GM19351 (cell line): ENCODE data around the gene GABRB2.
"Not testable (repeated sequence)": the region's sequence is repeated elsewhere in the genome, so short reads cannot be mapped to it uniquely, and the experiment has no call there.

Source experiments
- ATAC-seq: cut with Tn5 transposase; IDR thresholded peaks from one replicate; pipeline ENCODE4 v1.9.1; 2021; ENCODE audit warnings: mild to moderate bottlenecking, moderate library complexity; ENCODE audit not compliant: unreplicated experiment

The GABRB2 gene

GRCh38 chr5:161546470-161547301 is at the start of gene GABRB2:
TSS of gene GABRB2 (minus strand) at chr5:161546725. CDS start at chr5:161546643, 82 bp downstream.
- ATAC-seq, result peak; percentile 58

DNA sequence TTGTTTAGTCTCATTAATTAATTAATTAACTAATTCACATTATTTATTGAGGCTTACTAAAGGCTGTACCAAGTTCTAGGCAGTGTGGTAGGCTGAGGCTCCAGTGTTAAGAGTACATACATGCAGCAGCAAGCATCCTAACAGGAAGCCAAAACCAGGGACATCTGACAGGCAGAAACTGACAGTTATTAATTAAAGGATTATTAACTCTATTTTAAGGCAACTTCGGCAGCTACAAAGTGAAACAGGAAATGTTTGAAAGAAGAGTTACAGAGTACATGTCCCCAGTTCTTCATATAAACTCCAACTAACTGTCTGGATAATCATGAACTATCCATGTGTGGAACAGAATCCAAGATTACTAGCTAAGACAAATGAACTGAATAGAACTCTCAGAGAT is 39.3 kb upstream of the GABRB2 start:
- ATAC-seq, result no peak

DNA sequence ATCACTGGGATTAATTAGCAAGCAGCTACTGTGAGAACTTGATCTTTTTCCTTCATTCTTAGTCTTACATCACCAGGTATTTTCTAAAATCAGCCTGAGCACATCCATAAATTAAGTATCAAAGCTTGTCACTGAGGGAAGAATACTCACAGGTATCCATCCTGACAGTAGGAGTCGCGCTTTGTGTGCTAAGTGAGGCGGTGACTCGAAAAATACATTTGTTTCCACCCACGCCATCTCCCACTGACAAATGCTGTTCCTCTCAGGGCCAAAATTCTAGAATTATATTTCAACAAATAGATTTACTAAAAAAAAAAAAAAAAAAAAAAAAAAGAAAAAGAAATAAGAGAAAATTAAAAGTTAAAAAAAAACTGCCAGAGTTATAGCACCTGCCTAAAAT is 34.1 kb upstream of the GABRB2 start:
- ATAC-seq, result no peak

GRCh38 chr5:161572914-161573313 is 26.4 kb upstream of the GABRB2 start:
- no peak for ATAC-seq

- no peak for ATAC-seq
These were observed 19.6 kb upstream of the GABRB2 start for GRCh38 chr5:161566081-161566480.

- ATAC-seq, result no peak
These were observed 15.9 kb upstream of the GABRB2 start for GRCh38 chr5:161562446-161562845.

GRCh38 chr5:161549106-161549505 is 2.6 kb upstream of the GABRB2 start:
- ATAC-seq, result no peak

GRCh38 chr5:161548487-161549094 is 2.1 kb upstream of the GABRB2 start:
- ATAC-seq, result no peak

DNA sequence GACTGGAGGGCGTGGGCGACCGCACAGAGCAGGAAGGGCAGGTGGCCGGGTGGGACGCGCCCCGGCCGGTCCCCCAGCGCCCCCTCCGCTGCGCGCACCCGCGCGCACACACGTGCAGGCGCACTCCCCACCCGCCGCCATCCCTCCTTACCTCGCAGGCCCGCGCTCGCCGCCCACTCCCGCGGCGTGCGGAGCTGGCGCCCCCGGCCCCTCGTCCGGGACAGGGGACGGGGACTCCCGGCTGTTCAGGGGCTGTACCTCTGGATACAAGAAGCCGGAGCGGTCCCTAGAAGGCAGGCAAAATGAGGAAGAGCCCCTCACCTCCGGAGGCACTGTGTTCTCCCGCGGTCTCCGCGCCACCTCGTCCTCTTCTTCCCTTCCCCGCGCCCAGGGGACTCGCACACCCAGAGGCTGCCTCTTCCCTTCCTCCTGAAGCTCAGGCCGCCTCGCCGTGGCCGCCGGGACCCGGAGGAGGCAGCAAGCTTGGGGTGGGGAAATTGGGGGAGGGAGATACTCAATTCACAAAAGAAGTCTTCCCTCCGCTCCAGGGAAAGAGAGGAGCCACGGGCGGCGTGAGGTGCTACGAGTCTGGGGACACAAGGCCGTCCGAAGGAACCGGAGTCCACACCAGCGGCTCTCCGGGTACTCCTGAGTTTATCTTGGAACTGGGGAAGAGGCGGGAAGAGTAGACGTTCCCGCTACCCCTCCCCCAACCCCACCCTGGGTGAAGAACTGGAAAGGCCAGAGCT is 1.4 kb upstream of the GABRB2 start:
- no peak for ATAC-seq

GRCh38 chr5:161547406-161547737 is 847 bp upstream of the GABRB2 start:
- no peak for ATAC-seq

- ATAC-seq, result peak; percentile 4
These were observed 443 bp downstream of the GABRB2 start for GRCh38 chr5:161546095-161546469.

GRCh38 chr5:161545344-161546094 is 1.0 kb downstream of the GABRB2 start:
- no peak for ATAC-seq

- ATAC-seq, result peak; percentile 65
These were observed 2.2 kb downstream of the GABRB2 start for GRCh38 chr5:161544350-161544765.

GRCh38 chr5:161539016-161539415 is 7.5 kb downstream of the GABRB2 start:
- ATAC-seq, result no peak

- ATAC-seq, result peak; percentile 80
These were observed 10.8 kb downstream of the GABRB2 start for GRCh38 chr5:161535762-161536161.

GRCh38 chr5:161530700-161531099 is 15.8 kb downstream of the GABRB2 start:
- no peak for ATAC-seq

GRCh38 chr5:161513942-161514341 is 32.6 kb downstream of the GABRB2 start:
- ATAC-seq, result no peak

- ATAC-seq, result peak; percentile 78
These were observed 38.9 kb downstream of the GABRB2 start for GRCh38 chr5:161507591-161507990.

DNA sequence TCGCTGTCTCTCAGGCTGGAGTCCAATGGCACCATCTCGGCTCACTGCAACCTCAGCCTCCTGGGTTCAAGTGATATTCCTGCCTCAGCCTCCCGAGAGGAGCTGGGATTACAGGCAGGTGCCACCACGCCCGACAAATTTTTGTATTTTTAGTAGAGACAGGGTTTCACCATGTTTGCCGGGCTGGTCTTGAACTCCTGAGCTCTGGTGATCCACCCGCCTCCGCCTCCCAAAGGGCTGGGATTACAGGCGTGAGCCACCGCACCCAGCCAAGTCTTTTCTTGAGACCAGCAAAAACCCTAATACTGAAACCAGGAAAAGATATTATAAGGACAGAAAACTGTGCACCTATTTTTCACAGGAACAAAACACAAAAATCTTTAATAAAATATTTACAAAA is 41.4 kb downstream of the GABRB2 start:
- ATAC-seq, result not testable (repeated sequence)

DNA sequence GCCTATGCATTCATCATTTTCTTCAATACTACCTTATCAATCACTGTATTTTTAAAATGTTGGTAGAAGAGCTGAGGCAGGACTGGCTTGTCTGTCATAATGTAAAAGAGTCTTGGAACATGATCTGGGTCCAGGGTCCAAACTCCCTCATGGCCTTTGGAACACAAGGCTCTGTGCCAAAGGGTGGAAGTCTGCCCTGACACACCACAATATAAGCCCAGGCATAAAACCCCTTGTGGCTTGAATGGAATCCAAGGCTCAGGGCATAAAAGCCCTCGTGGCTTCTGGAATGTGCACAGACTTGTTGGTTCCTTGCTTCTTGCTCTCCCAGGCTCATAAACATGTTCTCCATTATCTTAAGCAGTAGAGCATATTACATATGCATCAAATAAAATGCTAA is 48.0 kb downstream of the GABRB2 start:
- no peak for ATAC-seq

DNA sequence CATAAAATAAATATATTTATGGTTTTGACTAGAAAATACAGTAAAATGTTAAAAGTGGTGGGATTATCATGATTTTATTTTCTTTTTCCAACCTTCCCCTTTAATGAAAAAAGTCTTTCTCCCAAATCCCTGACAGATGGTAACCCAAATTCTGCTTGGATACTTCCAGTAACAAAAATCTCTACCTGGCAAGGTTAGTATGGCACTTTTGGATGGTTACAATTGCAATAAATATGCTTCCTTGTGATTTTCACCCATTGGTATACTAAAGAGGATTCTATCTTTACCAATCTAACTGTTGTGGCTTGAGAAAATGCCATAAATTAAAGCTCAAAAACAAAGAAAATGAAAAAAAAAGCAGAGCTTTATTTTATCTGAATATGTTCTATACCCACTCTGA is 62.8 kb downstream of the GABRB2 start:
- ATAC-seq, result no peak
